Measurements from ENCODE around the gene STX16.

Gene STX16

GRCh38 chr20:58630063-58630462, 21.0 kb upstream of the STX16 start:
- FAIRE-seq: no peak
- no peak for DNase-seq (ENCODE audit: insufficient read length)
- no peak for TF ChIP-seq TAF1 (IDR thresholded peaks at IDR 0.05; ENCODE audit: borderline replicate concordance, low read depth, low read length)
- no peak for TF ChIP-seq POLR2A (IDR thresholded peaks at IDR 0.05; ENCODE audit: low read depth, low read length)
- no peak for TF ChIP-seq POLR2AphosphoS5 (IDR thresholded peaks at IDR 0.05; ENCODE audit: low read depth, low read length)

GRCh38 chr20:58633161-58634053, 17.7 kb upstream of the STX16 start:
- TF ChIP-seq POLR2A (IDR thresholded peaks at IDR 0.05; ENCODE audit: low read depth, low read length) (no peak), POLR2AphosphoS5 (IDR thresholded peaks at IDR 0.05; ENCODE audit: low read depth, low read length) (no peak), TAF1 (IDR thresholded peaks at IDR 0.05; ENCODE audit: borderline replicate concordance, low read depth, low read length) (no peak)
- FAIRE-seq: no peak
- no peak for DNase-seq (ENCODE audit: insufficient read length)

GRCh38 chr20:58634059-58634458, 17.0 kb upstream of the STX16 start:
- DNase-seq (ENCODE audit: insufficient read length) (no peak), FAIRE-seq (no peak)
- no peak for TF ChIP-seq POLR2A (IDR thresholded peaks at IDR 0.05; ENCODE audit: low read depth, low read length)
- TF ChIP-seq TAF1 (IDR thresholded peaks at IDR 0.05; ENCODE audit: borderline replicate concordance, low read depth, low read length): no peak
- no peak for TF ChIP-seq POLR2AphosphoS5 (IDR thresholded peaks at IDR 0.05; ENCODE audit: low read depth, low read length)

GRCh38 chr20:58634521-58635278, 16.4 kb upstream of the STX16 start:
- TF ChIP-seq TAF1 (IDR thresholded peaks at IDR 0.05; ENCODE audit: borderline replicate concordance, low read depth, low read length) (no peak), POLR2AphosphoS5 (IDR thresholded peaks at IDR 0.05; ENCODE audit: low read depth, low read length) (no peak), POLR2A (IDR thresholded peaks at IDR 0.05; ENCODE audit: low read depth, low read length) (no peak)
- no peak for DNase-seq (ENCODE audit: insufficient read length)
- peak; percentile 21 for FAIRE-seq

GRCh38 chr20:58635279-58635665, 15.8 kb upstream of the STX16 start:
- TF ChIP-seq POLR2A (IDR thresholded peaks at IDR 0.05; ENCODE audit: low read depth, low read length): no peak
- TF ChIP-seq POLR2AphosphoS5 (IDR thresholded peaks at IDR 0.05; ENCODE audit: low read depth, low read length): no peak
- TF ChIP-seq TAF1 (IDR thresholded peaks at IDR 0.05; ENCODE audit: borderline replicate concordance, low read depth, low read length): no peak
- DNase-seq (ENCODE audit: insufficient read length) (no peak), FAIRE-seq (no peak)

- TF ChIP-seq POLR2AphosphoS5 (IDR thresholded peaks at IDR 0.05; ENCODE audit: low read depth, low read length) (no peak), TAF1 (IDR thresholded peaks at IDR 0.05; ENCODE audit: borderline replicate concordance, low read depth, low read length) (no peak), POLR2A (IDR thresholded peaks at IDR 0.05; ENCODE audit: low read depth, low read length) (no peak)
- FAIRE-seq: no peak
- no peak for DNase-seq (ENCODE audit: insufficient read length)
Measured at GRCh38 chr20:58636396-58636982, 14.6 kb upstream of the STX16 start.

GRCh38 chr20:58636983-58637421, 14.1 kb upstream of the STX16 start:
- DNase-seq (ENCODE audit: insufficient read length) (no peak), FAIRE-seq (no peak)
- TF ChIP-seq TAF1 (IDR thresholded peaks at IDR 0.05; ENCODE audit: borderline replicate concordance, low read depth, low read length) (no peak), POLR2A (IDR thresholded peaks at IDR 0.05; ENCODE audit: low read depth, low read length) (no peak), POLR2AphosphoS5 (IDR thresholded peaks at IDR 0.05; ENCODE audit: low read depth, low read length) (no peak)

- DNase-seq (ENCODE audit: insufficient read length) (no peak), FAIRE-seq (no peak)
- no peak for TF ChIP-seq POLR2AphosphoS5 (IDR thresholded peaks at IDR 0.05; ENCODE audit: low read depth, low read length)
- no peak for TF ChIP-seq POLR2A (IDR thresholded peaks at IDR 0.05; ENCODE audit: low read depth, low read length)
- no peak for TF ChIP-seq TAF1 (IDR thresholded peaks at IDR 0.05; ENCODE audit: borderline replicate concordance, low read depth, low read length)
Measured at GRCh38 chr20:58637466-58638213, 13.4 kb upstream of the STX16 start.

GRCh38 chr20:58638467-58639181, 12.5 kb upstream of the STX16 start:
- FAIRE-seq: no peak
- TF ChIP-seq POLR2AphosphoS5 (IDR thresholded peaks at IDR 0.05; ENCODE audit: low read depth, low read length) (no peak), POLR2A (IDR thresholded peaks at IDR 0.05; ENCODE audit: low read depth, low read length) (no peak)
- no peak for DNase-seq (ENCODE audit: insufficient read length)

Measured in GM12892 (cell line).